HG03025 (cell line): ENCODE data around the gene GRID1.
"Not testable (repeated sequence)": the region's sequence is repeated elsewhere in the genome, so short reads cannot be mapped to it uniquely, and the experiment has no call there.

Experiments used
- ATAC-seq: cut with Tn5 transposase; IDR thresholded peaks from one replicate; pipeline ENCODE4 v1.9.1; 2021; ENCODE audit warnings: mild to moderate bottlenecking, moderate library complexity; ENCODE audit not compliant: unreplicated experiment, low FRiP score

Gene GRID1

DNA sequence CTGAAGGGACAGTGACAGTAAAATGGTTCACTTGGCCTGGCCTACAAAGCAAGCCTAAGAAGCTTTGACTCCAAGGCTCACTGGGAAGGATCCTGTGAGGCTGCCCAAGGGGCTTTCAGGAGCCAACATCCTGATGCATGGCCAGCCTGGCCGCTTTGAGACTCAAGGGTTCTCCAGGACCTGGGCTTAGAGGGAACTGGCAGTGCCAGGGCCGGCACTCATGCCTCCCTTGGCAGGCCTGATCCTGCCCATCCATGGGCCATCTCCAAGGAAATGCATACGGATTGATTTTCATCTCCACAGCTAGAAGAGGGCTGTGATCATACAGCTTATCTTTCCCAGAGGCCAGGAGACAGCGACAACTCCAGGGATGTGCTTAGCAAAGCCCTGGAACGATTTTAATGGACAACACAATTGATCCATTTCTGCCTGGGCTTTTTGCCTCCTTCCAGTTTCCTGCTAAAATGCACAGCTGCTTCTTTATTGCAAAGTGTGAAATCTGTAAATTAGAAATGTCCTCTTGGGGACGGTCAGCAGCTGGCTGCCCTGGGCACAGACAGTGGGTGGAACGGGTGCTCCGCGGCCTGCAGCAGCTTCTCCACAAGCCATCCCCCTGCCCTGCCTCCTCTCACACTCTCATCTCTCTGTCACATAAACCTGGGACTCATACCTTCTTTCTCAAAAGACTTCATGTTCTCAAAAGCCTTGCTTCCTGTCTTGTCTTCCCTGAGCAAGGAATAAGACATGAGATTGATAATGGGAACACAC is 288.5 kb downstream of the GRID1 start:
- ATAC-seq, result no peak

DNA sequence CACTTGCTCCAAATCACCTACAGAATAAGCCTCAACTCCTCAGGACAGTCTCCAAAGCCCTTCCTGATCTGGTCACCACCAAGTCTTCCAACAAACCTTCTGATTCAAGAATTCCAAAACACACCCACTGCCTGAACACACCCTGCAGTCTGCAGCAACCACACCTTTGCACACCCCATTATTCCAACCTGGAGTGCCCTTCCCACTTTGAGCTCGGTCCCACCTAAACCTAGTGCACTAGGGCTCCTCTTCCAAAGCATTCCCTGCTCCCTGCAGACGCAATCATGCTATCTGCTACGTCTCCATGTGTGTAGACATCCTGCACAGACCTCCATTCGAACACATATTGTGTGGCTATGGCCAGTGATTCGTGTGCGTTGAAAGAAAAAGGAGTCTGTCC is 289.3 kb downstream of the GRID1 start:
- no peak for ATAC-seq

- ATAC-seq, result not testable (repeated sequence)
Observed at GRCh38 chr10:86076497-86076896, 290.1 kb downstream of the GRID1 start.

DNA sequence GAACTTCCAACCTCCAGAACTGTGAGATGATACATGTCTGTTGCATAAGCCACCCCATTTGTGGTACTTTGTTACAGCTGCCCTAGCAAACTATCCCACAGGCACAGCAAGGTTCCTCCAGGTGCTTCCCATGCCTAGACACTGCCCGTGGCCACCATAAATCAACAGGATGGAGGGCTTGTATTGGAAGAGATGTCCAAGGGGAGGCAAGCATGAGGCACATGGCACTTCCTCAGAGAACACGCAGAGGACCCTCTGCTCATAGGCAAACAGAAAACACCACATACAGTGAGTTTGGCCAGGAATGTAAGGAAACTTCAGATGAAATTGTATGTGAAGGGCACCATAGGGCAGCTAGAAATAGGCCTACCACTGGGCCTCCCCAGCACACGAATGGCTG is 291.1 kb downstream of the GRID1 start:
- ATAC-seq, result no peak

DNA sequence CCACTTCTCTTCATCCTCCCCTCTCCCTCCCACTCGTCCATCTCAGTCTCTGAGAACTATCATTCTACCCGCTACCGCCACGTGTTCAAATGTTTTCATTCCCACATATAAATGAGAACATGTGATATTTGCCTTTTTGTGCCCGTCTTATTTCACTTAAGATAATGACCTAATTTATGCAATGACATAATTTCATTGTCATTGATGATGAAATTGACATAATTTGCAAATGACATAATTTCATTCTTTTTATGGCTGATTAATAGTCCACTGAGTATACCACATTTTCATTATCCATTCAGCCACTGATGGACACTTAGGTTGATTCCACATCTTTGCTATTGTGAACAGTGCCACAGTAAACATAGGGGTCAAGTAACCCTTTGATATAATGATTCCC is 292.3 kb downstream of the GRID1 start:
- ATAC-seq, result no peak

GRCh38 chr10:86073199-86073977 is 293.2 kb downstream of the GRID1 start:
- ATAC-seq, result no peak

GRCh38 chr10:86072413-86072812 is 294.2 kb downstream of the GRID1 start:
- no peak for ATAC-seq

- no peak for ATAC-seq
Observed at GRCh38 chr10:86071758-86072157, 294.8 kb downstream of the GRID1 start.

DNA sequence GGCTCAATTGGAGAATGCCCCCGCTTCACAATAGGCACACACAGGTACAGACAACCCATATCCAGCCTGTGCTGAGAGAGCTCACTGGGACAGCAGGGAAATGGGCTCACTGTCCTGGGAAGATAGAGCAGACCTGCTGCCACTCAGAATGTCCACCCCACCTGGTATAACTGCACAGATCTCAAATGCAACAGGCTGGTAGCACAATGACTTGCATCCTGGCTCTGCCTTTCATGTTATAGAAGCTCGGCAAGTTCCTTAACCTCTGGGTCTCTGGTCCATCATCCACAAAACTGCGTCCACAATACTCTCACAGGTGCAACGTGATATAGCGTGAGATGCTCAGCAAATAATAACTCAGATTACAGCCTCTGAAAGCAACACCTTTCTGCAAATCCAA is 295.4 kb downstream of the GRID1 start:
- no peak for ATAC-seq

- no peak for ATAC-seq
Observed at GRCh38 chr10:86070278-86070677, 296.3 kb downstream of the GRID1 start.

- ATAC-seq, result no peak
Observed at GRCh38 chr10:86068231-86069054, 298.2 kb downstream of the GRID1 start.

- no peak for ATAC-seq
Observed at GRCh38 chr10:86067436-86068050, 299.1 kb downstream of the GRID1 start.

GRCh38 chr10:86066696-86067095 is 299.9 kb downstream of the GRID1 start:
- no peak for ATAC-seq

GRCh38 chr10:86065711-86066251 is 300.8 kb downstream of the GRID1 start:
- ATAC-seq, result no peak

GRCh38 chr10:86064931-86065662 is 301.5 kb downstream of the GRID1 start:
- no peak for ATAC-seq

DNA sequence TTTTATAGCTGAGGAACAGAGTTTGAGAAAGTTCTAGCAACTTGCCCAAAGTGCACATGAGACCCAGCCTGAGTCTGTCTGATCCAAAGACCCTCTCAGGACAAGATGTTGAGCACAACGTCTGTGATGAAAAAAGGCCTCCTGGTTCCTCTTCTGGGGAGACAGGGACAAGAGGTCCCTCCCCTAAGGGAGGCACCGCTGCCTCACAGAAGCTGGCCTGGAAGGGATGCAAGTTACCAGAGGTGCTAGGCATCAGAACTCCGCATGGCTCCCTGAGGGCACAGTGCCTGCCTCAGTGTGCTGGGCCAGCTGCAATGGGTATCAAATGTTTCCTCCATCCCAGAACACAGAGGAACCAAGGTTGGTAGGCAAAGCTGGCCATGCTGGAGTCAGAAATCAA is 302.4 kb downstream of the GRID1 start:
- no peak for ATAC-seq

GRCh38 chr10:86063341-86063740 is 303.3 kb downstream of the GRID1 start:
- no peak for ATAC-seq

- no peak for ATAC-seq
Observed at GRCh38 chr10:86062647-86063145, 303.9 kb downstream of the GRID1 start.

DNA sequence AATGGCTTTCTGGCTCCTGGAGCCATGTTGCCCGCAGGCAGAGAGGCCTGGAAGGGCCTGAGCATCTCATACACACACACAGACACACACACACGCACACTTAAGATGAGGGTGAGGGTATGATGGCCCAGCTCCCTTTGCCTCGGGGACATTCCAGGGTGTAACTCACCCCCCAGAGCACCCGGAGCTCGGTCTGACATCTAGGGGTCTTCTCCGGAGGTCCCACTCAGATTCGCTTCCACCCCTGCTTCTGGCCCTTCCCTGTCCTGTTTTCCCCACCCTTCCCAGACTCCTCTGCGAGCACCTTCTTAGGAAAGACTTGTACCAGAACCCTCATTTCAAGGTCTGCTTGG is 304.4 kb downstream of the GRID1 start:
- no peak for ATAC-seq
